Measurements from ENCODE around the gene LDAH.

Gene LDAH

DNA sequence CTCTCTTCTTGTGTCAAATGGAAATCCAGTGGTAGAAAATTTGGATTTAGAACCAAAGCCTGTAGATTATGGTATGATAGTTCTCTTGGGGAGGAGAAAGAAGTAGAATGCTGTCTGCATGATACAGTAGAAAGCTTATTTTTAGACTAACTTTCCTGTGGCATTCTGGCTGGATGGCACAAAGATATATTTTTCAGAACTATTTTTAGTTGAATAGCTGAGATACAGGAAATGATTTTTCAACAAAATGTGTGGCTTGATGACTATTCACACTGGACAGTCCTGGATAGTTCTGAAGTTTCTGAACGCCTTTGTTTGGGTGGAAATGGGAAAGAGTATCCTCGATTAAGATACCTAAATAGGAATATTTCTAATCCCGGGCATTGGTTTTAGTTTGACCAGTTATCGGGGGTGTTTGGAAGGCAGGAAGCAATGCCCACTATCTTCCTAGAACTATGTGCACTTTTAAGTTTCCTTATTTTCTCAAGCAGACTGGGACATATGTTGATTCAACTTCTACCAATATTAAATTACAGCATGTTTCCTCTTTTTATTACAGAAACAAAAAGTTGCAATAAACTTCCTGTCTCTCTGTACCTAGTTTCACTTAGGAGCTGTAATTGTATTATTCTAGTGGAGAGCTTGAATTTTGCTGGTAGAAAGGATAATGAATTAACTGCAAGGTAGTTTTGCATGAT lies 123.8 kb downstream of the LDAH start:
- TF ChIP-seq, protein P1, sequence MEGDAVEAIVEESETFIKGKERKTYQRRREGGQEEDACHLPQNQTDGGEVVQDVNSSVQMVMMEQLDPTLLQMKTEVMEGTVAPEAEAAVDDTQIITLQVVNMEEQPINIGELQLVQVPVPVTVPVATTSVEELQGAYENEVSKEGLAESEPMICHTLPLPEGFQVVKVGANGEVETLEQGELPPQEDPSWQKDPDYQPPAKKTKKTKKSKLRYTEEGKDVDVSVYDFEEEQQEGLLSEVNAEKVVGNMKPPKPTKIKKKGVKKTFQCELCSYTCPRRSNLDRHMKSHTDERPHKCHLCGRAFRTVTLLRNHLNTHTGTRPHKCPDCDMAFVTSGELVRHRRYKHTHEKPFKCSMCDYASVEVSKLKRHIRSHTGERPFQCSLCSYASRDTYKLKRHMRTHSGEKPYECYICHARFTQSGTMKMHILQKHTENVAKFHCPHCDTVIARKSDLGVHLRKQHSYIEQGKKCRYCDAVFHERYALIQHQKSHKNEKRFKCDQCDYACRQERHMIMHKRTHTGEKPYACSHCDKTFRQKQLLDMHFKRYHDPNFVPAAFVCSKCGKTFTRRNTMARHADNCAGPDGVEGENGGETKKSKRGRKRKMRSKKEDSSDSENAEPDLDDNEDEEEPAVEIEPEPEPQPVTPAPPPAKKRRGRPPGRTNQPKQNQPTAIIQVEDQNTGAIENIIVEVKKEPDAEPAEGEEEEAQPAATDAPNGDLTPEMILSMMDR (conservative IDR thresholded peaks at IDR 0.05), result no peak
- TF ChIP-seq ZFX (IDR thresholded peaks at IDR 0.05), result no peak
- H3K27ac ChIP-seq, result no peak overlapping the region

DNA sequence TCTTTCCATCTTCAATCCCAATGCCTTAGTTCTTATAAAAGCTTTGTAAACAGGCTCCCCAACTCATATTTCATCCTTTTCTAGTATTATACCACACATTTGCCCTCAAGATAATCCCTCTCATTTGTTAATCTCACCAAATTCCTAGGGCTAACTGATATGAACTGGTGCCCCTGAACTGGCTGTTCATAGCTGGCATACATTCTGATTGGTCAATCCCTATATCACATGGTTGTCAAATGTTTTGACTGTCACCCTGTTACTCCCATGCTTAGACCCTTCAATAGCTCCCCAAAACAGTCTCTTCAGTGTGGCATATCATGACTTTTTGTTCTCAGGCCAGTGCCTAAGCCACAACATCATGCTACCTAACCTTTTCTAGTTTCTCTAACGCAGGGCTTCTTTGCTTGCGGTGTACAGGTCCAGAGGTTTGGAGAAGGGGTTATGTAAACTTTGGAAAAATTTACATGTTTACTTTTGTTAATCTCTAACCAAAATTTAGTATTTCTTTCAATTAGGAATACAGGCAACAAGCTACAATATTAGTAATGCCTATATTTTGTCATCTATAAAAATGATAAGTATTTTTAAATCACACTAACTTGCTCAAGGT lies 125.5 kb downstream of the LDAH start:
- TF ChIP-seq, protein P1 (conservative IDR thresholded peaks at IDR 0.05), result no peak
- no peak for TF ChIP-seq ZFX (IDR thresholded peaks at IDR 0.05)

DNA sequence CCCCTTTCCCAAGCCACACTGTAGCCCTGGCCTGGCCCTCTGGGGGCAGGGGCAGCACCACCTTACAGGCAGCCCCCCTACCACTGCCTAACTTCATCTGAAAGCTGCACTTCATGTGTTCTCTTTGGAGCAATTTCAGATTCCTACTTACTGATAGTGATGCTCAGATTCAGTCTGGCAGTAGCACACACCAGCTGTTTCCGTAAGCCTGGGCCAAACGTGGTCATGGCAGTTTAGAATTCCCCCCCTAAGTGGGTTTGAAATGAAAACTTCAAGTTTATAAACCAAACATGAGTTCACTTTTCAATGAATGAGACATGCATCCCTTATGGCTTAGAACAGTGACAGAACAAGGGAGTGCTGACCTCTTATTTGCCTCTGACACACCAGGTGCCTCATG lies 126.5 kb downstream of the LDAH start:
- no peak overlapping the region for H3K27ac ChIP-seq
- TF ChIP-seq, protein P1 (conservative IDR thresholded peaks at IDR 0.05), result no peak
- TF ChIP-seq ZFX (IDR thresholded peaks at IDR 0.05), result no peak

More for the DNA sequence above, 125.5 kb downstream of the LDAH start:
- no peak overlapping the region for H3K27ac ChIP-seq

DNA sequence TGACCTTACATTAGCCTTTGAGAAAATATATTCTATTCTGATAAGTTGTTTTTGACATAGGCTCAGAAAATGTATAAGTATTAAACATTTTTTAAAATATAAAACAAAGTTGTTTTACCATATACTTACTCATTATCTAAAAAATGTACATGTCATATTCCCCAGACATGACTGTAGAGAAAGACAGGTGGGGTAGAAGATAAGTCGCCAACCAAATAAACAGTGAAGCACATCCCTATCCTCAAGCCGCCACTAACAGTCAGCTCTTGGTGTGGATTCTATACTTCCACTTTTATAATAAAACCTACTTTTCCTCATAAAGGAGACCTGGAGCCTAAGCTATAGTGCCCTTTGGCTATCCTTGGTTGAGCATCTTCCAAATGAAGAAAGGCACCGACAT lies 129.6 kb downstream of the LDAH start:
- no peak for TF ChIP-seq ZFX (IDR thresholded peaks at IDR 0.05)
- TF ChIP-seq, protein P1 (conservative IDR thresholded peaks at IDR 0.05), result no peak
- no peak overlapping the region for H3K27ac ChIP-seq

DNA sequence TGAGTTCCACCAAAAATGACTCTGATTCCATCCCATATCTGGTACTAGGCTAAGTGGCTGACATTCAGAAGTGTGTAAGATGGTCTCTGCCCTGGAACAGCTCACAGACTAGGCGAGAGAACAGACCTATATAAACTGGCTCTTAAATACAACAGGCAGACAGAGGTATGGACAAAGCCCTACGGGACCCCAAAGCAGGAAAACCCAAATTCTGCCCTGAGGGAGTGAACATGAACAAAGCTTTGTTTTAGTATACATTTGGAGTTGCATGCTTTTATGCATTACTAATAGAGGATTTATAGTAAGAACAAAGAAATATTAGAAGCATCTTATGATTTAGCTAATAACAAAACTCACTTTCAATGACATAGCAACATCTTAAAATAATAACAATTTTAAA lies 130.8 kb downstream of the LDAH start:
- no peak overlapping the region for H3K27ac ChIP-seq
- TF ChIP-seq ZFX (IDR thresholded peaks at IDR 0.05), result no peak
- TF ChIP-seq, protein P1 (conservative IDR thresholded peaks at IDR 0.05), result no peak

DNA sequence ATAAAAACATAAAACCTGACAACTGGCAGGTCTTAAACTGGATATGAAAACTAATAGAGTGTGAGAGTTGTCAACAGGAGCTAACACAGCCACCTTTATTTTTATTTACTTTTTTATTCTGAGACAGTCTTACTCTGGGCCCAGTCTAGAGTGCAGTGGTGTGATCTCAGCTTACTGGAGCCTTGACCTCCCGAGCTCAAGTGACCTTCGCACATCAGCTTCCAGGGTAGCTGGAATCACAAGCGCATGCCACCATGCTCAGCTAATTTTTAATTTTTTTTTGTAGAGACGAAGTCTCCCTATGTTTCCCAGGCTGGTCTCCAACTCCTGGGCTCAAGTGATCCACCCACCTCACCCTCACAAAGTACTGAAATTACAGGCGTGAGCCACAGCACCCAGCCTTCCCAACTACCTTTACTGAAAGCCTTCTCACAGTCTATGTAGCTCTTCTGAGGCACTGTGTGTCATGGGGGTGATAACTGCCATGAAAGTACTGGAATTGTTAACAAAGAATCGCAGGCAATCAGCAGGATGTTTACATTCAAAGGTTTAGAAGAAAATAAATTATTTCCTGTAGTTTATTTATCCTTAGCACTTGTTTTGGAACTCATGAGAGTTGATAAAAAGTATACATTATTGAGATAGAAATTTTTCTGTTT lies 131.7 kb downstream of the LDAH start:
- H3K27ac ChIP-seq, result no peak overlapping the region
- no peak for TF ChIP-seq ZFX (IDR thresholded peaks at IDR 0.05)
- TF ChIP-seq, protein P1 (conservative IDR thresholded peaks at IDR 0.05), result no peak
